HepG2 (cell line): ENCODE measurements around the gene PRDM10. TPM values are rescaled to one million over a fixed set of nuclear protein-coding genes. Genes with fewer than 3 reads are reported as not detected.

Experiments used
- ATAC-seq: fragments of 200-7000 bp; cut with Tn5 transposase; 3 replicates; pipeline ENCODE4 v1.9.1; 2020; ENCODE audit warnings: mild to moderate bottlenecking, moderate library complexity
- BruUV-seq: library from RNA; stranded (reverse); fragments of 400-500 nt; replicated peaks from 2 replicates; lab custom pipeline; 2021; lab: Mats Ljungman, UMichigan
- CTCF ChIA-PET: fragments of 300-600 bp; formaldehyde crosslinking; extraction: SDS; loops from one replicate; lab custom pipeline; 2021; ENCODE audit warnings: low total read pairs, inconsistent platforms, low intra/inter-chr PET ratio; lab: Yijun Ruan, JAX
- POLR2A ChIA-PET: fragments of 350-600 bp; sonication (Branson Sonifier 250); formaldehyde crosslinking; loops from one replicate; lab custom pipeline; 2020; ENCODE audit warnings: antibody characterized with exemption, inconsistent platforms; lab: Yijun Ruan, JAX
- DNase-seq: peaks from one replicate; pipeline ENCODE4 v3.0.0-alpha.2; 2015; ENCODE audit warnings: low spot score
- FAIRE-seq: peaks from 3 replicates; lab custom pipeline; 2011; peaks lifted over from hg19 to GRCh38; lab: Jason Lieb, UNC
- H2AFZ ChIP-seq: one replicate; pipeline ENCODE4 v1.6.1; 2011; ENCODE audit warnings: low read length, inconsistent platforms
- H3K27ac ChIP-seq: fragments of 300-600 bp; 3 replicates; pipeline ENCODE4 v1.8.0; 2011; ENCODE audit warnings: mixed run types, mild to moderate bottlenecking, mixed read lengths, low read length, inconsistent platforms; ENCODE audit not compliant: insufficient read depth; ENCODE audit errors: extremely low read length
- H3K27me3 ChIP-seq, 2 experiments: fragments of 200-600 bp in 1 of 2; 2 replicates in 1 of 2; 3 replicates in 1 of 2; pipeline versions ENCODE4 v1.6.0 to v1.8.0; 2011; ENCODE audit warnings: low read length in 2 of 2, mild to moderate bottlenecking in 2 of 2, moderate library complexity in 2 of 2, inconsistent platforms in 1 of 2; ENCODE audit not compliant: insufficient read depth in 2 of 2, control insufficient read depth in 1 of 2
- H3K36me3 ChIP-seq, 2 experiments: fragments of 200-600 bp in 1 of 2; replicated peaks in 1 of 2; 2 replicates in 1 of 2; 3 replicates in 1 of 2; pipeline versions ENCODE4 v1.5.1 to v1.8.0; 2011; ENCODE audit warnings: low read length in 2 of 2, inconsistent platforms in 1 of 2; ENCODE audit not compliant: insufficient read depth in 2 of 2, control insufficient read depth in 1 of 2
- H3K4me1 ChIP-seq: 2 replicates; pipeline ENCODE4 v1.5.1; 2012; ENCODE audit warnings: low read length, inconsistent platforms; ENCODE audit not compliant: insufficient read depth
- H3K4me2 ChIP-seq: 2 replicates; pipeline ENCODE4 v1.6.0; 2011; ENCODE audit warnings: low read depth, low read length, inconsistent platforms
- H3K4me3 ChIP-seq, 3 experiments: fragments of 200-600 bp in 1 of 3; sonication (generic), shearing (Covaris generic) in 1 of 3; replicated peaks in 1 of 3; 2 replicates each; pipeline ENCODE4 v1.5.1; 2011 to 2016; ENCODE audit warnings: low read length in 3 of 3, inconsistent platforms in 2 of 3, low read depth in 2 of 3, mild to moderate bottlenecking in 2 of 3, control low read depth in 1 of 3, mixed read lengths in 1 of 3; ENCODE audit not compliant: insufficient read depth in 1 of 3
- H3K79me2 ChIP-seq: one replicate; pipeline ENCODE4 v1.6.1; 2011; ENCODE audit warnings: low read length, inconsistent platforms; ENCODE audit not compliant: insufficient read depth
- H3K9ac ChIP-seq: 2 replicates; pipeline ENCODE4 v1.6.0; 2011; ENCODE audit warnings: mild to moderate bottlenecking, low read depth, low read length, inconsistent platforms; ENCODE audit not compliant: insufficient read depth
- H3K9me3 ChIP-seq: 2 replicates; pipeline ENCODE4 v1.5.1; 2012; ENCODE audit warnings: mild to moderate bottlenecking, low read length
- H4K20me1 ChIP-seq: 2 replicates; pipeline ENCODE4 v1.6.0; 2011; ENCODE audit warnings: inconsistent platforms, mild to moderate bottlenecking, low read length, moderate library complexity; ENCODE audit not compliant: insufficient read depth
- KLF15 ChIP-seq: sonication (generic); formaldehyde crosslinking; IDR thresholded peaks from 2 replicates; pipeline ENCODE4 v1.8.1; 2023; ENCODE audit warnings: borderline replicate concordance, mild to moderate bottlenecking, inconsistent platforms, missing genetic modification reagents, mixed read lengths
- NFKB2 ChIP-seq: sonication (generic); formaldehyde crosslinking; IDR thresholded peaks from 2 replicates; pipeline ENCODE4 v1.4.0; 2020; ENCODE audit warnings: missing genetic modification reagents, borderline replicate concordance
- RAD51 ChIP-seq: fragments of 450-650 bp; IDR thresholded peaks from 2 replicates; pipeline ENCODE4 v1.6.1; 2016; ENCODE audit warnings: borderline replicate concordance
- TSC22D2 ChIP-seq: sonication (generic); formaldehyde crosslinking; IDR thresholded peaks from 2 replicates; pipeline ENCODE4 v1.5.1; 2020; ENCODE audit warnings: missing genetic modification reagents, mild to moderate bottlenecking, borderline replicate concordance
- XRCC5 ChIP-seq: fragments of 200-400 bp; formaldehyde crosslinking; optimal IDR thresholded peaks from 2 replicates; pipeline ENCODE3; 2017; ENCODE audit warnings: mild to moderate bottlenecking, low read length
- ZMYM2 ChIP-seq: sonication (generic); formaldehyde crosslinking; IDR thresholded peaks from 2 replicates; pipeline ENCODE4 v1.8.0; 2022; ENCODE audit warnings: mild to moderate bottlenecking, missing genetic modification reagents
- ZNF24 ChIP-seq: fragments of 450-650 bp; IDR thresholded peaks from 2 replicates; pipeline ENCODE4 v1.6.1; 2017; ENCODE audit warnings: antibody characterized with exemption, mild to moderate bottlenecking
- ZNF598 ChIP-seq: sonication (generic); formaldehyde crosslinking; IDR thresholded peaks from 2 replicates; pipeline ENCODE4 v1.5.1; 2020; ENCODE audit warnings: mild to moderate bottlenecking, missing genetic modification reagents, borderline replicate concordance
- ZNF724P ChIP-seq: sonication (generic); formaldehyde crosslinking; IDR thresholded peaks from 2 replicates; pipeline ENCODE4 v1.8.0; 2022; ENCODE audit warnings: missing genetic modification reagents, borderline replicate concordance
- ZNF777 ChIP-seq: sonication (generic); formaldehyde crosslinking; IDR thresholded peaks from 2 replicates; pipeline ENCODE4 v1.4.0; 2020; ENCODE audit warnings: missing genetic modification reagents
- ZNF790 ChIP-seq: sonication (generic); formaldehyde crosslinking; IDR thresholded peaks from 2 replicates; pipeline ENCODE4 v1.8.0; 2022; ENCODE audit warnings: missing genetic modification reagents, mild to moderate bottlenecking, borderline replicate concordance
- WGBS: methylation state at CpG from one replicate; pipeline ENCODE4 v1.1.6; 2017; ENCODE audit warnings: low lambda C conversion rate; 5-methylcytosine and 5-hydroxymethylcytosine counted together
- in situ Hi-C: cut with HindIII; loops from 2 replicates; pipeline ENCODE4 v1.10.0; 2017; ENCODE audit warnings: low pct_unique_long_range_greater_than_20kb; ENCODE audit not compliant: extremely low pct_ligation_motif_present
- intact Hi-C: fragments of 100-400 bp; cut with micrococcal nuclease; formaldehyde crosslinking; loops from one replicate; pipeline ENCODE4 v1.10.0; 2022; ENCODE audit not compliant: unreplicated experiment
- polyA plus RNA-seq, 8 experiments: library from polyadenylated mRNA; depleted of rRNA in 3 of 8; stranded (reverse) in 7 of 8; unstranded in 1 of 8; fragments of >200 nt; fragmentation: Illumina TruSeq in 4 of 8; extraction: Trizol in 4 of 8; gene quantifications; 2 replicates each; pipeline versions ENCODE4 v1.2.1 to v1.2.3, GENCODE V29; 2011 to 2016; ENCODE audit warnings: low read depth in 4 of 8, missing spikeins in 1 of 8, mixed read lengths in 1 of 8; ENCODE audit not compliant: insufficient read depth in 1 of 8
- total RNA-seq, 5 experiments: library from RNA; depleted of rRNA; stranded (reverse); fragments of >200 nt; fragmentation: Illumina TruSeq; extraction: Trizol; gene quantifications; 2 replicates each; pipeline ENCODE4 v1.2.3, GENCODE V29; 2016; ENCODE audit warnings: low read depth in 1 of 5
- TF ChIP-seq, protein P1 (sequence below): sonication (generic); formaldehyde crosslinking; IDR thresholded peaks from 2 replicates; pipeline ENCODE4 v1.4.0; 2020; ENCODE audit warnings: missing genetic modification reagents, low read depth, mild to moderate bottlenecking, borderline replicate concordance
- TF ChIP-seq, protein P2 (sequence below): sonication (generic); formaldehyde crosslinking; IDR thresholded peaks from 2 replicates; pipeline ENCODE4 v1.4.0; 2020; ENCODE audit warnings: missing genetic modification reagents
- TF ChIP-seq, protein P3 (sequence below): sonication (generic); formaldehyde crosslinking; IDR thresholded peaks from 2 replicates; pipeline ENCODE4 v1.4.0; 2020; ENCODE audit warnings: missing genetic modification reagents, borderline replicate concordance

PRDM10 gene
- total and polyA plus RNA-seq, 2 of the 13 experiments (the other 11 are each of a cell fraction or from before 2014, with no cell fraction given): 5.7 to 5.8 TPM

DNA sequence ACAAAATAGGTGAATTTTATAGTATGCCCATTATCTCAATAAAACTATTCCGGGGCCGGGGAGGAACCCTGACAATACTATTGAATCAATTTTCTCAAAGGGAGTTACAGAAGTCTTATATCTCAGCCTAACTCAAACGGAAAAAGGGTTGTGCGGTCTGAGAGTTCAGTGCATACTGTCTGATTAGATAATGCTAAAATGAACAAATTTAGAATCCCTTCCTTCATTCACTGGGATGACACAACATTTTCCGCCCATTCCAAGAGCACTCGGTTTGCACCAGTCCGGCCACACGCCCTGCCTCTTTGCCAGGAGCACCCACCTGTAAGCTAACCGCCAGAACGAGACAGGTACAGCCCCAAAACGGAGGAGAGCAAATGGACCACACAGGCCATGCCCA lies 57.3 kb downstream of the PRDM10 start (continued):
- no peak for TF ChIP-seq ZNF598 (CRISPR knock-in tag)
- no peak for TF ChIP-seq RAD51
- no peak for TF ChIP-seq KLF15
- TF ChIP-seq ZNF24: no peak
- no peak for TF ChIP-seq NFKB2 (CRISPR knock-in tag)
- TF ChIP-seq, protein P1, sequence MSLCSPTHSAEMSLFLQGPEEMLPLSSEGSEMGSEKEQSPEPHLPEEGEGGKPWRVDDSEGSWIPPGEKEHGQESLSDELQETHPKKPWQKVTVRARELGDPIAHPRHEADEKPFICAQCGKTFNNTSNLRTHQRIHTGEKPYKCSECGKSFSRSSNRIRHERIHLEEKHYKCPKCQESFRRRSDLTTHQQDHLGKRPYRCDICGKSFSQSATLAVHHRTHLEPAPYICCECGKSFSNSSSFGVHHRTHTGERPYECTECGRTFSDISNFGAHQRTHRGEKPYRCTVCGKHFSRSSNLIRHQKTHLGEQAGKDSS (CRISPR knock-in tag): no peak
- TF ChIP-seq, all 625 proteins: peak for 0

DNA sequence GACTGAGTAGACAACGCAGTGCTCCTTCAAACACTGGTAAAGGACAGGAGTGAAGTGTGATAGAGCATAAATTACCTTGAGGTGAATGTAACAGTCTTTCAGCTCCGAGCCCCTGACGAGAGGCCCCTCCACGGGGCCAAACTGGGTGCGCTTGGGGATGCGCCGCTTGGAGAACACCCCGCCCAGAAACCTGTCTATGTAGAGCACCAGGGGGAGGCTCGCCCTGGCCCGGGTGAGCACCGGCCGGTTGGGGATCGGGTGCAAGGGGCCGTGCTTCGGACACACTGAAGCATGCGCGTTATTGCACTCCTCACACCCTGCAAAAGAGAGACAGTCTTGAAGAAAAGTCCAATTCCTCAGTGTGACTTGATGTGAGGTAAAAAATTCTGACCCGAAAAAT lies 57.9 kb downstream of the PRDM10 start:
- CTCF ChIA-PET: no interaction called here
- Histone ChIP-seq H3K79me2 (no peaks in the 10 kb centered on the region), H3K4me3 (no peak overlapping the region), H3K4me1 (peaks cover 15% of the 10 kb centered on the region), H3K27ac (no peak overlapping the region), H3K9ac (no peak overlapping the region), H4K20me1 (no peaks in the 10 kb centered on the region), H3K9me3 (no peaks in the 10 kb centered on the region), H3K4me2 (no peak overlapping the region), H3K36me3 (peaks cover 6 to 32% of the 10 kb centered on the region in 2 experiments), H3K27me3 (no peaks in the 10 kb centered on the region), H2AFZ (no peak overlapping the region)
- ATAC-seq: no peak
- POLR2A ChIA-PET: no interaction called here
- no peak for DNase-seq
- TF ChIP-seq ZMYM2 (CRISPR knock-in tag) (no peak), ZNF777 (CRISPR knock-in tag) (no peak), ZNF724P (CRISPR knock-in tag) (no peak), ZNF790 (CRISPR knock-in tag) (no peak), XRCC5 (no peak), TSC22D2 (no peak)
- TF ChIP-seq, protein P2, sequence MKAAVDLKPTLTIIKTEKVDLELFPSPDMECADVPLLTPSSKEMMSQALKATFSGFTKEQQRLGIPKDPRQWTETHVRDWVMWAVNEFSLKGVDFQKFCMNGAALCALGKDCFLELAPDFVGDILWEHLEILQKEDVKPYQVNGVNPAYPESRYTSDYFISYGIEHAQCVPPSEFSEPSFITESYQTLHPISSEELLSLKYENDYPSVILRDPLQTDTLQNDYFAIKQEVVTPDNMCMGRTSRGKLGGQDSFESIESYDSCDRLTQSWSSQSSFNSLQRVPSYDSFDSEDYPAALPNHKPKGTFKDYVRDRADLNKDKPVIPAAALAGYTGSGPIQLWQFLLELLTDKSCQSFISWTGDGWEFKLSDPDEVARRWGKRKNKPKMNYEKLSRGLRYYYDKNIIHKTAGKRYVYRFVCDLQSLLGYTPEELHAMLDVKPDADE: no peak
- TF ChIP-seq, protein P3, sequence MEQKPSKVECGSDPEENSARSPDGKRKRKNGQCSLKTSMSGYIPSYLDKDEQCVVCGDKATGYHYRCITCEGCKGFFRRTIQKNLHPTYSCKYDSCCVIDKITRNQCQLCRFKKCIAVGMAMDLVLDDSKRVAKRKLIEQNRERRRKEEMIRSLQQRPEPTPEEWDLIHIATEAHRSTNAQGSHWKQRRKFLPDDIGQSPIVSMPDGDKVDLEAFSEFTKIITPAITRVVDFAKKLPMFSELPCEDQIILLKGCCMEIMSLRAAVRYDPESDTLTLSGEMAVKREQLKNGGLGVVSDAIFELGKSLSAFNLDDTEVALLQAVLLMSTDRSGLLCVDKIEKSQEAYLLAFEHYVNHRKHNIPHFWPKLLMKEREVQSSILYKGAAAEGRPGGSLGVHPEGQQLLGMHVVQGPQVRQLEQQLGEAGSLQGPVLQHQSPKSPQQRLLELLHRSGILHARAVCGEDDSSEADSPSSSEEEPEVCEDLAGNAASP (CRISPR knock-in tag): no peak
- WGBS: 96% methylated on average over 11 of the region's 18 CpGs
- intact Hi-C loops: no loop called here
- BruUV-seq: no TSS peak
- in situ Hi-C loops: no loop called here
- FAIRE-seq: no peak
